HL-60/S4 (cell line): ENCODE measurements around the gene ZKSCAN1.
"Not testable (repeated sequence)": the region's sequence is repeated elsewhere in the genome, so short reads cannot be mapped to it uniquely, and the experiment has no call there.

ENCODE experiments used
- in situ Hi-C: fragments of 300-500 bp; cut with MboI; formaldehyde crosslinking; loops from 2 replicates; pipeline ENCODE4 v1.14.3; 2022; ENCODE audit warnings: low sequenced_read_pairs

Gene ZKSCAN1

GRCh38 chr7:99997545-99998137 lies 17.8 kb upstream of the ZKSCAN1 start:
- in situ Hi-C loops = loop anchor here (25.0 kb wide), 1 partner anchor 215 kb away; the partner anchor contains the start of gene PVRIG

GRCh38 chr7:100000239-100000638 lies 15.2 kb upstream of the ZKSCAN1 start:
- in situ Hi-C loops = no loop called here

- in situ Hi-C loops = no loop called here
Measured at GRCh38 chr7:100003711-100004661, 11.4 kb upstream of the ZKSCAN1 start.

- in situ Hi-C loops = no loop called here
Measured at GRCh38 chr7:100007887-100008286, 7.5 kb upstream of the ZKSCAN1 start.

- in situ Hi-C loops = no loop called here
Measured at GRCh38 chr7:100008525-100008924, 6.9 kb upstream of the ZKSCAN1 start.

- in situ Hi-C loops = not testable (repeated sequence)
Measured at GRCh38 chr7:100009952-100010351, 5.4 kb upstream of the ZKSCAN1 start.

GRCh38 chr7:100010901-100011300 lies 4.5 kb upstream of the ZKSCAN1 start:
- in situ Hi-C loops = no loop called here

GRCh38 chr7:100011516-100011915 lies 3.9 kb upstream of the ZKSCAN1 start:
- in situ Hi-C loops = no loop called here

GRCh38 chr7:100012385-100013327 lies 2.7 kb upstream of the ZKSCAN1 start:
- in situ Hi-C loops = not testable (repeated sequence)

GRCh38 chr7:100013328-100013676 lies 2.1 kb upstream of the ZKSCAN1 start:
- in situ Hi-C loops = no loop called here

GRCh38 chr7:100016215-100016901 lies 962 bp downstream of the ZKSCAN1 start:
- in situ Hi-C loops = no loop called here

GRCh38 chr7:100017300-100017699 lies 1.9 kb downstream of the ZKSCAN1 start:
- in situ Hi-C loops = no loop called here

- in situ Hi-C loops = no loop called here
Measured at GRCh38 chr7:100017875-100018274, 2.5 kb downstream of the ZKSCAN1 start.

GRCh38 chr7:100019908-100020307 lies 4.5 kb downstream of the ZKSCAN1 start:
- in situ Hi-C loops = no loop called here

- in situ Hi-C loops = no loop called here
Measured at GRCh38 chr7:100021297-100021696, 5.9 kb downstream of the ZKSCAN1 start.

- in situ Hi-C loops = no loop called here
Measured at GRCh38 chr7:100022621-100023020, 7.2 kb downstream of the ZKSCAN1 start.

- in situ Hi-C loops = no loop called here
Measured at GRCh38 chr7:100023526-100023925, 8.1 kb downstream of the ZKSCAN1 start.

GRCh38 chr7:100024020-100024619 lies 8.7 kb downstream of the ZKSCAN1 start:
- in situ Hi-C loops = no loop called here

- in situ Hi-C loops = no loop called here
Measured at GRCh38 chr7:100027197-100027596, 11.8 kb downstream of the ZKSCAN1 start.

- in situ Hi-C loops = no loop called here
Measured at GRCh38 chr7:100029596-100029995, 14.2 kb downstream of the ZKSCAN1 start.
